Activated T-cell treated with anti-CD3 and anti-CD28 coated beads, Interleukin-2, amount 50 U/mL, for 4 hours (primary cell): ENCODE data around the gene LRRC4C. TPM values are rescaled to one million over a fixed set of nuclear protein-coding genes. Genes with fewer than 3 reads are reported as not detected.
"Not testable (repeated sequence)": the region's sequence is repeated elsewhere in the genome, so short reads cannot be mapped to it uniquely, and the experiment has no call there.

Experiments
- ATAC-seq, 2 donors: fragments of 200-7000 bp; cut with Tn5 transposase; one replicate each; pipeline ENCODE4 v1.10.0; 2021
- DNase-seq: peaks from one replicate; pipeline ENCODE4 v3.0.0-alpha.2; 2020
- H3K27me3 Mint-ChIP-seq: one replicate; pipeline ENCODE4 v1.8.0; 2021; ENCODE audit warnings: low read depth, mixed read lengths
- H3K36me3 Mint-ChIP-seq: one replicate; pipeline ENCODE4 v1.8.0; 2022; ENCODE audit warnings: mixed read lengths; ENCODE audit not compliant: insufficient read depth
- H3K4me1 Mint-ChIP-seq: one replicate; pipeline ENCODE4 v1.8.0; 2021; ENCODE audit warnings: low read depth, mixed read lengths
- H3K4me3 Mint-ChIP-seq: one replicate; pipeline ENCODE4 v1.8.0; 2021; ENCODE audit warnings: mild to moderate bottlenecking, moderate library complexity, mixed read lengths
- H3K9me3 Mint-ChIP-seq: one replicate; pipeline ENCODE4 v1.8.0; 2021; ENCODE audit warnings: mixed read lengths
- total RNA-seq, 3 donors: library from RNA; stranded (reverse); gene quantifications; one replicate each; pipeline ENCODE4 v1.2.1, GENCODE V29; 2021

LRRC4C gene
- total RNA-seq, 3 donors from 2014 or later: not detected

- no peaks in the 10 kb centered on the region for H3K4me1 Mint-ChIP-seq
- H3K36me3 Mint-ChIP-seq: no peaks in the 10 kb centered on the region
- no peak for DNase-seq
- no peak for ATAC-seq
- peaks cover 15% of the 10 kb centered on the region for H3K9me3 Mint-ChIP-seq
- no peaks in the 10 kb centered on the region for H3K27me3 Mint-ChIP-seq
- H3K4me3 Mint-ChIP-seq: no peak overlapping the region
Measured at GRCh38 chr11:40882301-40882700, 577.2 kb downstream of the LRRC4C start.

GRCh38 chr11:40879911-40880310, 579.5 kb downstream of the LRRC4C start:
- H3K36me3 Mint-ChIP-seq: no peaks in the 10 kb centered on the region

GRCh38 chr11:40877981-40878380, 581.5 kb downstream of the LRRC4C start:
- Mint-ChIP-seq H3K9me3 (peaks cover 18% of the 10 kb centered on the region), H3K27me3 (no peaks in the 10 kb centered on the region), H3K4me3 (no peak overlapping the region), H3K4me1 (no peaks in the 10 kb centered on the region), H3K36me3 (no peaks in the 10 kb centered on the region)
- DNase-seq (no peak), ATAC-seq (no peak)

More at GRCh38 chr11:40879911-40880310, 579.5 kb downstream of the LRRC4C start:
- ATAC-seq (no peak), DNase-seq (no peak)
- peaks cover 13% of the 10 kb centered on the region for H3K9me3 Mint-ChIP-seq
- H3K4me1 Mint-ChIP-seq: no peaks in the 10 kb centered on the region
- no peak overlapping the region for H3K4me3 Mint-ChIP-seq
- no peaks in the 10 kb centered on the region for H3K27me3 Mint-ChIP-seq

GRCh38 chr11:40877256-40877655, 582.2 kb downstream of the LRRC4C start:
- no peak for ATAC-seq
- Mint-ChIP-seq H3K4me1 (no peaks in the 10 kb centered on the region), H3K4me3 (no peak overlapping the region)

GRCh38 chr11:40867991-40868632, 591.3 kb downstream of the LRRC4C start:
- DNase-seq: no peak
- peaks cover 20% of the 10 kb centered on the region for H3K9me3 Mint-ChIP-seq
- no peaks in the 10 kb centered on the region for H3K36me3 Mint-ChIP-seq
- no peaks in the 10 kb centered on the region for H3K27me3 Mint-ChIP-seq
- H3K4me3 Mint-ChIP-seq: no peak overlapping the region
- H3K4me1 Mint-ChIP-seq: no peaks in the 10 kb centered on the region
- no peak for ATAC-seq

More at GRCh38 chr11:40877256-40877655, 582.2 kb downstream of the LRRC4C start:
- no peak for DNase-seq
- H3K27me3 Mint-ChIP-seq: no peaks in the 10 kb centered on the region
- H3K9me3 Mint-ChIP-seq: peaks cover 18% of the 10 kb centered on the region
- no peaks in the 10 kb centered on the region for H3K36me3 Mint-ChIP-seq

- DNase-seq, H3K4me1 Mint-ChIP-seq, H3K4me3 Mint-ChIP-seq, H3K36me3 Mint-ChIP-seq, ATAC-seq, H3K27me3 Mint-ChIP-seq: not testable (repeated sequence)
- H3K9me3 Mint-ChIP-seq: peaks cover 13% of the 10 kb centered on the region
Measured at GRCh38 chr11:40857754-40858153, 601.7 kb downstream of the LRRC4C start.

- Mint-ChIP-seq H3K36me3 (no peaks in the 10 kb centered on the region), H3K27me3 (no peaks in the 10 kb centered on the region), H3K9me3 (peaks cover 18% of the 10 kb centered on the region), H3K4me1 (no peaks in the 10 kb centered on the region), H3K4me3 (no peak overlapping the region)
- no peak for DNase-seq
- no peak for ATAC-seq
Measured at GRCh38 chr11:40842750-40843339, 616.6 kb downstream of the LRRC4C start.

- no peaks in the 10 kb centered on the region for H3K27me3 Mint-ChIP-seq
- DNase-seq (no peak), ATAC-seq (no peak)
- no peak overlapping the region for H3K4me3 Mint-ChIP-seq
- H3K9me3 Mint-ChIP-seq: peaks cover 18% of the 10 kb centered on the region
- H3K4me1 Mint-ChIP-seq: no peaks in the 10 kb centered on the region
- H3K36me3 Mint-ChIP-seq: no peaks in the 10 kb centered on the region
Measured at GRCh38 chr11:40841231-40841630, 618.2 kb downstream of the LRRC4C start.

- peaks cover 18% of the 10 kb centered on the region for H3K9me3 Mint-ChIP-seq
- ATAC-seq: no peak
- no peaks in the 10 kb centered on the region for H3K27me3 Mint-ChIP-seq
- H3K4me3 Mint-ChIP-seq: no peak overlapping the region
- no peaks in the 10 kb centered on the region for H3K4me1 Mint-ChIP-seq
- H3K36me3 Mint-ChIP-seq: no peaks in the 10 kb centered on the region
- no peak for DNase-seq
Measured at GRCh38 chr11:40838181-40838683, 621.2 kb downstream of the LRRC4C start.

GRCh38 chr11:40827116-40827515, 632.3 kb downstream of the LRRC4C start:
- Mint-ChIP-seq H3K27me3 (no peaks in the 10 kb centered on the region), H3K36me3 (no peaks in the 10 kb centered on the region), H3K4me1 (no peaks in the 10 kb centered on the region), H3K4me3 (no peak overlapping the region), H3K9me3 (peaks cover 12% of the 10 kb centered on the region)
- DNase-seq (no peak), ATAC-seq (no peak)

GRCh38 chr11:40826601-40827000, 632.9 kb downstream of the LRRC4C start:
- Mint-ChIP-seq H3K27me3 (no peaks in the 10 kb centered on the region), H3K4me1 (no peaks in the 10 kb centered on the region), H3K4me3 (no peak overlapping the region), H3K9me3 (peaks cover 14% of the 10 kb centered on the region), H3K36me3 (no peaks in the 10 kb centered on the region)
- no peak for ATAC-seq
- DNase-seq: no peak

GRCh38 chr11:40825201-40825834, 634.1 kb downstream of the LRRC4C start:
- no peaks in the 10 kb centered on the region for H3K27me3 Mint-ChIP-seq
- no peak overlapping the region for H3K4me3 Mint-ChIP-seq
- DNase-seq (no peak), ATAC-seq (no peak)
- H3K4me1 Mint-ChIP-seq: no peaks in the 10 kb centered on the region
- H3K36me3 Mint-ChIP-seq: no peaks in the 10 kb centered on the region
- peaks cover 11% of the 10 kb centered on the region for H3K9me3 Mint-ChIP-seq

GRCh38 chr11:40819230-40819629, 640.2 kb downstream of the LRRC4C start:
- H3K36me3 Mint-ChIP-seq: no peaks in the 10 kb centered on the region
- ATAC-seq (no peak), DNase-seq (no peak)
- H3K4me3 Mint-ChIP-seq: no peak overlapping the region
- H3K4me1 Mint-ChIP-seq: no peaks in the 10 kb centered on the region
- no peaks in the 10 kb centered on the region for H3K27me3 Mint-ChIP-seq
- H3K9me3 Mint-ChIP-seq: peaks cover 15% of the 10 kb centered on the region

GRCh38 chr11:40816976-40817375, 642.5 kb downstream of the LRRC4C start:
- Mint-ChIP-seq H3K36me3 (no peaks in the 10 kb centered on the region), H3K27me3 (no peaks in the 10 kb centered on the region), H3K9me3 (peaks cover 13% of the 10 kb centered on the region), H3K4me1 (no peaks in the 10 kb centered on the region), H3K4me3 (no peak overlapping the region)
- DNase-seq (no peak), ATAC-seq (no peak)

GRCh38 chr11:40797981-40798380, 661.5 kb downstream of the LRRC4C start:
- ATAC-seq: no peak
- Mint-ChIP-seq H3K36me3 (no peaks in the 10 kb centered on the region), H3K4me3 (no peak overlapping the region), H3K27me3 (no peaks in the 10 kb centered on the region), H3K9me3 (peaks cover 17% of the 10 kb centered on the region), H3K4me1 (no peaks in the 10 kb centered on the region)
- DNase-seq: no peak
